GM12873 (cell line): ENCODE data around the gene BOD1L1.

Source experiments
- TF ChIP-seq, protein P1 (sequence below): IDR thresholded peaks from 2 replicates; pipeline ENCODE4 v1.5.1; 2012; ENCODE audit warnings: low read depth, mild to moderate bottlenecking, moderate library complexity, low read length, control low read depth; ENCODE audit not compliant: insufficient read depth; ENCODE audit errors: missing control alignments

BOD1L1 gene

DNA sequence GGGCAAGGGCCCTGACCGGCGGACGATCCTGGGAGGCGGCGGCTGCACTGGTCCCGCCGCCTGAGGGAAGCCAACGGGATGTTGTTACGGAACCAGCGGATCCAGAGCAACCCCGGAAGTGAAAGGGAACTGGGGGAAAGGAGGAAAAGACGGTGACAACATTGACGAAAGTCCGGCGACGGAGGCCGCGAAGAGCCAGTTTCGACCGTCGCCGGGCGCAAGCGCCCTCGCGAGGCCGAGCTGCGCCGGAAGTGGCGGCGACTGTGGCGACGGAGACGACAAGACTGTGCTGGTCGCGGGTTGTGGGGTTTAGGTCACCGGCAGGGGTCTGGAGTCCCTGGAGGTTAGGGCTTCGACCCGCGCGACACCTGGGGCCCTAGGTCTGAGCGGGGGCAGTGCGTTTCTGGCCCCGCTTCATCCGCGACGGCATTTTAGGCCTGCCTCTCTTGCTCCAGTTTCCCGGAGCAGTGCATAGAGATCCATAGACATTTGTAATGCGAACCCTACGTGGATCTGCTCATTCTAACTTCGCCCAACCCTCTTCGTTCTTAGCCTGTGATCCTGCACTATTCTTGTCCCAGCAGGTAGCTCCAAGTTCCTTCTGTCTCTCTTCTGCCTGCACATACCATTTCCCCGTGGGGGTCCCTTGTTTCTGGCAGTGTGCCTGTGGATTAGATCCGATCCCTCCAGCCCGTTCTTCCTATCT, at the start of gene BOD1L1:
BOD1L1 (minus strand) TSS at position 120 of the 706 bp plus-strand sequence. CDS start 138 bp downstream, outside the sequence.
- TF ChIP-seq, protein P1, sequence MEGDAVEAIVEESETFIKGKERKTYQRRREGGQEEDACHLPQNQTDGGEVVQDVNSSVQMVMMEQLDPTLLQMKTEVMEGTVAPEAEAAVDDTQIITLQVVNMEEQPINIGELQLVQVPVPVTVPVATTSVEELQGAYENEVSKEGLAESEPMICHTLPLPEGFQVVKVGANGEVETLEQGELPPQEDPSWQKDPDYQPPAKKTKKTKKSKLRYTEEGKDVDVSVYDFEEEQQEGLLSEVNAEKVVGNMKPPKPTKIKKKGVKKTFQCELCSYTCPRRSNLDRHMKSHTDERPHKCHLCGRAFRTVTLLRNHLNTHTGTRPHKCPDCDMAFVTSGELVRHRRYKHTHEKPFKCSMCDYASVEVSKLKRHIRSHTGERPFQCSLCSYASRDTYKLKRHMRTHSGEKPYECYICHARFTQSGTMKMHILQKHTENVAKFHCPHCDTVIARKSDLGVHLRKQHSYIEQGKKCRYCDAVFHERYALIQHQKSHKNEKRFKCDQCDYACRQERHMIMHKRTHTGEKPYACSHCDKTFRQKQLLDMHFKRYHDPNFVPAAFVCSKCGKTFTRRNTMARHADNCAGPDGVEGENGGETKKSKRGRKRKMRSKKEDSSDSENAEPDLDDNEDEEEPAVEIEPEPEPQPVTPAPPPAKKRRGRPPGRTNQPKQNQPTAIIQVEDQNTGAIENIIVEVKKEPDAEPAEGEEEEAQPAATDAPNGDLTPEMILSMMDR, result peak; percentile 61

DNA sequence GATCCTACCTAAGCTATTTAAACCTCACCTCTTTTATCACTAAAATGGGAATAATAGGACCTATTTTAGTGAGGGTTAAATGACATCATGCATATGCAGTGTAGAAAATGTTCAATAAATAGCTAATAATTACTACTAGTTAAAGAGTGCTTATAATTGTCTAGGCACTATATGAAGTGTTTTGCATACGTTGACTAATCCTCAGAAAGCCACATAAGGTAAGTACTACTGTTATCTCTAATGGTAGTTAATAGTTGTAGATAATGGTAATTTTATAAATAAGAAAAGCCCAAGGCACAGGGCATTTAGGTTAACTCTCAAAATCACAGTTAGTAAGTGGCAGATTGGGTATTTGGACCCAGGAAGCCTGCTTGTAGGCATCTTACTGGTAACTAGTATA, 47.4 kb upstream of the BOD1L1 start:
- TF ChIP-seq, protein P1, result no peak

DNA sequence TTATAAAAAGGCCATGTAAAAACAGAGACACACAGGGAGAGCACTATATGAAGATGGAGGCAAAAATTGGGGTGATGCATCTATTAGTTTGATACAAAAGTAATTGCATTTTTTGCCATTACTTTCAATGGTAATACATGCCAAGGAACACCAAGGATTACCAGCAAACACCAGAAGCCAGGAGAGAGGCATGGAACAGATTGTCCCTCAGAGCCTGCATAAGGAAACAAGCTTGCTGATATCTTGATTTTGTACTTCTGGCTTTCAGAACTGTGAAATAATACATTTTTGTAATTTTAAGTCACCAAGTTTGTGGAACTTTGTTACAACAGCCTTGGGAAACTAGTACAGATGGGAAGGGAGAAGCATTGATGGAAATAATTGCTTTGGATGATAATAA, 45.6 kb upstream of the BOD1L1 start:
- TF ChIP-seq, protein P1, result no peak

DNA sequence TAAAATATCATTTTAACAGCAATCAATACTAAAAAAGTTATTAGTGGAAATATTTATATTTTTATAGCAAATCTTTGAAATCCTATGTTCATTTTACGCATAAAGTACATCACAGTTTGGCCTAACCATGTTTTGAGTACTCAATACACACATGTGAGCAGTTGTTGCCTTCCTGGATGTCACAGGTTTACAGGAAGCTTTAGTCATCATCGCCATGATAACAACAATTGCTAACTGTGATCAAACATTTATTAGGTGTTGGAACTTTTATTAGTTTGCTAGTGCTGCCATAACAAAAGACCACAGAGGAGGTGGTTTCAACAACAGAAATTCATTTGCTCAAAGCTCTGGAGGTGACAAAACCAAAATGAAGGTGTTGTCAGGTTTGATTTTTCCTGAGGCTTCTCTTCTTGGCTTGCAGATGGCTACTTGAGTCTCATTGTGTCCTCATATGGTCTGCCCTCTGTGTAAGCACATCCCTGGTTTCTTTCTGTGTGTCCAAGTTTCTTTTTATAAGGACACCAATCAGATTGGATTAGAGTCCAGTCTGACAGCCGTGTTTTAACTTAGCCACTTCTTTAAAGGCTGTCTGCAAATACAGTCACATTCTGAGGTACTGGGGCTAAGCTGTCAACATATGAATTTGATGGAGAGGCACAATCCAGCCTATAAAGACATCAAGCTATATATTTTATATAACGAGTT, 43.1 kb upstream of the BOD1L1 start:
- TF ChIP-seq, protein P1, result no peak

DNA sequence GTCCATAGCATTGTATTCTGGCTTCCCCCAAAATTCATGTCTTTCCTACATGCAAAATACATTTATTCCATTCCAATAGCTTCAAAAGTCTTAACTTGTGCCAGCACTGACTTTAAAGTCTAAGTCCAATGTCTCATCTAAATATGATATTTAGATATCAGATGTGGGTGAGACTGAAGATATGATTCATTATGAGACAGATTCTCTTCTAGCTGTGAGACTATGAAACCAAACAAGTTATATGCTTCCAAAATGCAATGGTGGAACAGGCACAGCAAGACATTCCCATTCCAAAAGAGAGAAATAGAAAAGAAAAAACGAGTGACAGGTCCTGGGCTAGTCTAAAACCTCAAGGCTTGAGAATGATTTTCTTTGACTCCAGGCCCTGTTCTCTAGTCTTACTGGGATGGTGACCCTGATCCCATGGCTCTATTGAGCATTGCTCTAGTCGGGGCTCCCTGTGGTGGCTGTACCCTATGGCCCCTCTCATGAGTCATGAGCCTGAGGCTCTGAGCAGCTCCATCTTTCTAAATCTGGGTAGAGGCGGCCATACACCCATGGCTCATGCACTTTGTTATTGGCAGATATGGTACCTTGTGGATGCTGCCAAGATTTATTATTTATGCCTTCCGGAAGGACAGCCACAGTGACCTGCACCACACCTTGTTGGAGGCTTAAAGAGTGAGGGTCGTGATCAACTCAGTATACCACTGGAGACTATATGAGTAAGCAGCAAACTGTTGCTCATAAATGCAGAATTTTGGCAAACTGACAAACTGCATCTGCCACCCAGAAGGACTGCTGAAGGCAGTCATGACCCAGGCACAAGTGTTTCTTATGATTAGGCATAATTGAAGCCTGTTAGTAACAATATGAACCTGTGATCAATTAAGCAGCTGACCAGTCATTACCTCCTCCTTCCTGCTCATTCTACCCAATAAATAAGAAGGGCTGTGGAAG, 38.5 kb upstream of the BOD1L1 start:
- TF ChIP-seq, protein P1, result no peak

DNA sequence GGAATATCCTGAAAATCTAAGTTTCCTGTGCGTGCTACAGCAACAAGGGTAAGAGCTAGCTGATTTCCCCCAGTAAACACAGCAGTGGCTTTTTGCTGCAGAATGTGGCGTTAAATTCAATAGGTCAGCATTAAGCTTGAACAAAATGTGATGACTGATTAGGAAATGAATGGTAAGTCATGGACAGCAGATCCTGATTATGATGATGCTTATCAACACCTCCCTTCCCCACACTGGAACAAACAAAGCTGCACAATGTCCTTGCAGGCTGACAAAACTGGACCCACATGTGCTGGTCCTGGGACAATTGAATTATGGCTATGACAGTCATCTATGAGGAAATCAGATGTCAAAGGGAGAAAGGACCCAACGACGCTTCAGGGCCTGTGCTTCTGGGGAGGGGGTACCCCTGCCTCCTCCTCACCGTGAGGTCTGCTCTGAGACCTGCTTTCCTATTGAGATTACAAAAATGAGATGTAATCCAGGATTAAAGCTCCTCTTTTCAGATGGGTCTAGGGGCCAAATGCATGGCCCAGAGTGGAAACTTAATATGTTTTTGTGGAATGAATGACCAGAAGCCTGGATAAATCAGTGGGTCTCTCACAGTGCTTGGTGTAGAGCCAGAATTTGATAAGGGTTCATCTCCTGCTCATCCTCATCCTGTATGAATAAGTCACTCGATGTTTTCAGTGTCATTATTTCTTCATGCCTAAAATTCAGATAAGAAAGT, 32.0 kb upstream of the BOD1L1 start:
- TF ChIP-seq, protein P1, result no peak
